ENCODE measurements around the gene CCNJ. TPM values are rescaled to one million over a fixed set of nuclear protein-coding genes. Genes with fewer than 3 reads are reported as not detected.

CCNJ gene
- total RNA-seq, 1 experiment from 2014 or later = 5.2 TPM

DNA sequence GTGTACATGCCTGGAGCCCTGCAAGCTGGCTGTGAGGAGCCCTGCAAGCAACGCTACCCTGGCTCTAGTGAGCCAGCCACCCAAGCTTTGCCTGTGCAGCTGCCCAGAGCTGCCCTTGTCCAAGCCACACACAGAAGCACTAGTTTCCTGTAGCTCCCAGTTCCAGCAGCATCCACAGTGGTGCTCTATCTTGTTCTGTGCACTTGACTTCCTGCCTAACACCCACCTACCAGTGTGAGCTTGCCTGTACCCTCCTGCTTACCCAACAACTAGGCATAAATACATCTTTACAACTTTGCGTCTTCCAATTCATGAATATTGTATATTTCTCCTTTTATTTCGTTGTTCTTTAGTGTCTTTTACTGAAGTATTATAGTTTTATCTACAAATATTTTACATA, 54.5 kb downstream of the CCNJ start:
- no peak for DNase-seq (ENCODE audit: low read depth, low spot score)
- in situ Hi-C loops (cut with HindIII; ENCODE audit: low pct_unique_long_range_greater_than_20kb, low sequenced_read_pairs) = no loop called here

- DNase-seq (ENCODE audit: low read depth, low spot score) = no peak
- in situ Hi-C loops (cut with HindIII; ENCODE audit: low pct_unique_long_range_greater_than_20kb, low sequenced_read_pairs) = no loop called here
These were observed 64.2 kb downstream of the CCNJ start for GRCh38 chr10:96107623-96108038.

Small RNA genes within 50 kb of the gene (small RNA-seq; reads per million reads assigned to genes)
- gene MIR3157 = 0 to 0.05 reads per million in 2 experiments

Other genes starting within 250 kb of the CCNJ start
- gene CC2D2B, start 135.6 kb upstream of the CCNJ start, total RNA-seq (2014; rRNA removed; shearing (Covaris generic)) = not detected in 2 replicates
- 15.8 and 17.3 TPM in 2 replicates for gene ZNF518A, start 86.7 kb downstream of the CCNJ start, total RNA-seq (2014; rRNA removed; shearing (Covaris generic))
- not detected in 2 replicates for gene BLNK, start 228.0 kb downstream of the CCNJ start, total RNA-seq (2014; rRNA removed; shearing (Covaris generic))